Omental fat pad (tissue), 4 donors: ENCODE data around the gene C1QTNF7. TPM values are rescaled to one million over a fixed set of nuclear protein-coding genes. Genes with fewer than 3 reads are reported as not detected.

Source experiments
- ATAC-seq: fragments of 150-250 bp; one replicate; pipeline ENCODE4 v1.9.1; 2016; ENCODE audit warnings: mild to moderate bottlenecking, moderate library complexity; ENCODE audit not compliant: low FRiP score
- DNase-seq: peaks from one replicate; pipeline ENCODE4 v3.0.0-alpha.2; 2019; ENCODE audit warnings: low spot score
- CTCF ChIP-seq, 3 donors: fragments of 450-650 bp; IDR thresholded peaks; one replicate each; pipeline ENCODE4 v1.5.1; 2016 to 2017; ENCODE audit warnings: antibody characterized with exemption in 3 of 3, mild to moderate bottlenecking in 3 of 3, moderate library complexity in 2 of 3
- total RNA-seq, 4 donors: library from RNA; depleted of rRNA; stranded (reverse); fragments of >200 nt; gene quantifications; one replicate each; pipeline ENCODE4 v1.1.0, GENCODE V29; 2016

The C1QTNF7 gene
- total RNA-seq, 4 donors from 2014 or later: 2.3 to 9.7 (median 5.5) TPM

- TF ChIP-seq CTCF (IDR thresholded peaks at IDR 0.05): no peak
- ATAC-seq: no peak
- DNase-seq: no peak
Measured at GRCh38 chr4:15470128-15470475, 42.3 kb downstream of the C1QTNF7 start.

DNA sequence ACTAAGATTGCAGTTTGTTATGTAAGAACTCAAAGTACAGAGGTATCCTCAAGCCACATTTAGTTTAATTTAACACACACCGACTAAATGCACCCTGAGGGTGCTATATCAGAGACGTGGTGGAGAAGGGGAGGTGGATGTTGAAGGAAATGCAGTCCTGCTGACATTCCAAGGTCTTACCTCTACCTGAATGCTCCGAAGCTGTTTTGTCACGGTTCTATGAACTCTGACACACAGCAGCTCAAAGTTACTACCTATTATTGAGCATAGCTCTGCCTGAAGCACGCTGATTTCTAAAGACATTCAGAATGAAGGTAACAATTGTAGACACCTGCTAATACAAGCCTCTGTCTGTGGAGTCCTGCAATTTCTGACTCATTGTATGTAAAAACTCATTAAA is 48.6 kb downstream of the C1QTNF7 start:
- no peak for TF ChIP-seq CTCF (IDR thresholded peaks at IDR 0.05)
- no peak for DNase-seq
- no peak for ATAC-seq

- ATAC-seq (no peak), DNase-seq (no peak)
- no peak for TF ChIP-seq CTCF (IDR thresholded peaks at IDR 0.05)
Measured at GRCh38 chr4:15478724-15479088, 50.9 kb downstream of the C1QTNF7 start.

GRCh38 chr4:15479089-15479912 is 51.5 kb downstream of the C1QTNF7 start:
- no peak for TF ChIP-seq CTCF (IDR thresholded peaks at IDR 0.05)
- peak; percentile 94 for ATAC-seq
- DNase-seq: no peak

GRCh38 chr4:15479913-15480185 is 52.0 kb downstream of the C1QTNF7 start:
- TF ChIP-seq CTCF (IDR thresholded peaks at IDR 0.05): no peak
- ATAC-seq (peak; percentile 18), DNase-seq (no peak)

- TF ChIP-seq CTCF (IDR thresholded peaks at IDR 0.05): no peak
- ATAC-seq (no peak), DNase-seq (no peak)
Measured at GRCh38 chr4:15481961-15482745, 54.3 kb downstream of the C1QTNF7 start.

GRCh38 chr4:15482842-15483241 is 55.0 kb downstream of the C1QTNF7 start:
- DNase-seq: no peak
- no peak for TF ChIP-seq CTCF (IDR thresholded peaks at IDR 0.05)
- no peak for ATAC-seq
